Osteocyte (in vitro differentiated cells): Measurements from ENCODE around the gene GDF7. TPM values are rescaled to one million over a fixed set of nuclear protein-coding genes. Genes with fewer than 3 reads are reported as not detected.

Source experiments
- DNase-seq: peaks from one replicate; pipeline ENCODE4 v3.0.0; 2021; ENCODE audit warnings: mixed read lengths; ENCODE audit not compliant: unreplicated experiment; ENCODE audit errors: extremely low spot score
- H3K27ac Mint-ChIP-seq: one replicate; pipeline ENCODE4 v1.8.0; 2021; ENCODE audit warnings: mild to moderate bottlenecking, mixed read lengths; ENCODE audit not compliant: unreplicated experiment
- H3K27me3 Mint-ChIP-seq: one replicate; pipeline ENCODE4 v1.8.0; 2021; ENCODE audit warnings: mixed read lengths; ENCODE audit not compliant: unreplicated experiment
- H3K36me3 Mint-ChIP-seq: one replicate; pipeline ENCODE4 v1.8.0; 2021; ENCODE audit warnings: mixed read lengths; ENCODE audit not compliant: unreplicated experiment
- H3K4me1 Mint-ChIP-seq: one replicate; pipeline ENCODE4 v1.8.0; 2021; ENCODE audit warnings: mixed read lengths; ENCODE audit not compliant: unreplicated experiment
- H3K4me3 Mint-ChIP-seq: one replicate; pipeline ENCODE4 v1.8.0; 2021; ENCODE audit warnings: mild to moderate bottlenecking, moderate library complexity, mixed read lengths; ENCODE audit not compliant: unreplicated experiment
- H3K9me3 Mint-ChIP-seq: one replicate; pipeline ENCODE4 v1.8.0; 2021; ENCODE audit warnings: mixed read lengths; ENCODE audit not compliant: unreplicated experiment
- total RNA-seq: library from RNA; stranded (reverse); gene quantifications from 2 replicates; pipeline ENCODE4 v1.2.1, GENCODE V29; 2021
- TF ChIP-seq, protein P1 (sequence below): fragments of 200-600 bp; sonication (generic); IDR thresholded peaks from 2 replicates; pipeline ENCODE4 v1.5.0; 2021; ENCODE audit warnings: antibody characterized with exemption, mild to moderate bottlenecking, moderate library complexity

GDF7 gene
- total RNA-seq, 1 donor from 2014 or later = 10.1 TPM

GRCh38 chr2:20635675-20636584, 31.0 kb upstream of the GDF7 start:
- peaks cover 29% of the 10 kb centered on the region for H3K36me3 Mint-ChIP-seq
- H3K4me1 Mint-ChIP-seq = peaks cover 20% of the 10 kb centered on the region
- no peaks in the 10 kb centered on the region for H3K9me3 Mint-ChIP-seq
- H3K27me3 Mint-ChIP-seq = no peaks in the 10 kb centered on the region
- H3K4me3 Mint-ChIP-seq = no peak overlapping the region
- peak overlapping the region; percentile 16 for H3K27ac Mint-ChIP-seq
- TF ChIP-seq, protein P1, sequence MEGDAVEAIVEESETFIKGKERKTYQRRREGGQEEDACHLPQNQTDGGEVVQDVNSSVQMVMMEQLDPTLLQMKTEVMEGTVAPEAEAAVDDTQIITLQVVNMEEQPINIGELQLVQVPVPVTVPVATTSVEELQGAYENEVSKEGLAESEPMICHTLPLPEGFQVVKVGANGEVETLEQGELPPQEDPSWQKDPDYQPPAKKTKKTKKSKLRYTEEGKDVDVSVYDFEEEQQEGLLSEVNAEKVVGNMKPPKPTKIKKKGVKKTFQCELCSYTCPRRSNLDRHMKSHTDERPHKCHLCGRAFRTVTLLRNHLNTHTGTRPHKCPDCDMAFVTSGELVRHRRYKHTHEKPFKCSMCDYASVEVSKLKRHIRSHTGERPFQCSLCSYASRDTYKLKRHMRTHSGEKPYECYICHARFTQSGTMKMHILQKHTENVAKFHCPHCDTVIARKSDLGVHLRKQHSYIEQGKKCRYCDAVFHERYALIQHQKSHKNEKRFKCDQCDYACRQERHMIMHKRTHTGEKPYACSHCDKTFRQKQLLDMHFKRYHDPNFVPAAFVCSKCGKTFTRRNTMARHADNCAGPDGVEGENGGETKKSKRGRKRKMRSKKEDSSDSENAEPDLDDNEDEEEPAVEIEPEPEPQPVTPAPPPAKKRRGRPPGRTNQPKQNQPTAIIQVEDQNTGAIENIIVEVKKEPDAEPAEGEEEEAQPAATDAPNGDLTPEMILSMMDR = peak; percentile 96
- peak; percentile 95 for DNase-seq

DNA sequence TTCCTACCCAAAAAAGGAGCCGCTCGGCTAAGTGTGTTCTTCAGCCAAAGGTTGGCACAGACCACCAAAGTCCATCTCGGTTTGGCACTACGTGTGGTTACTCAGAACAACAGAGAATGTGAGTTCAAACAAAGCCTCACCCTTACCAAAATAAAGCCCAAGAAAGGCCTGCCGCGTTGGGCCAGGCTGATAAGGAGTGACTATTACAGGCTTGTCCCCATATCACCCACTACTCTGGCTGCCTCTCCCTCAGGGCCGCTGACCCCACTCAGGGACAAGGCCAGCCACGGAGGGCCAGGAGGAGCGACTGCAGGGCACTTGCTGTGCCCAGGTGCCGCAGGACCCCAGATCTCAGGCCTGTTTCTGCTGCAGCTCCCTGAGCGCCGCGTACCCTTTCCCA, 29.8 kb upstream of the GDF7 start:
- no peak for DNase-seq
- Mint-ChIP-seq H3K4me3 (no peak overlapping the region), H3K27ac (no peak overlapping the region), H3K36me3 (peaks cover 33% of the 10 kb centered on the region), H3K4me1 (peaks cover 23% of the 10 kb centered on the region), H3K27me3 (no peaks in the 10 kb centered on the region), H3K9me3 (no peaks in the 10 kb centered on the region)
- TF ChIP-seq, protein P1 = no peak

GRCh38 chr2:20638014-20638413, 28.9 kb upstream of the GDF7 start:
- H3K4me1 Mint-ChIP-seq = peaks cover 30% of the 10 kb centered on the region
- no peak for DNase-seq

GRCh38 chr2:20638646-20639430, 28.1 kb upstream of the GDF7 start:
- H3K27ac Mint-ChIP-seq = no peak overlapping the region
- no peak overlapping the region for H3K4me3 Mint-ChIP-seq
- no peaks in the 10 kb centered on the region for H3K27me3 Mint-ChIP-seq
- peaks cover 30% of the 10 kb centered on the region for H3K4me1 Mint-ChIP-seq
- DNase-seq = no peak
- TF ChIP-seq, protein P1 = no peak
- peaks cover 36% of the 10 kb centered on the region for H3K36me3 Mint-ChIP-seq
- H3K9me3 Mint-ChIP-seq = no peaks in the 10 kb centered on the region

More at GRCh38 chr2:20638014-20638413, 28.9 kb upstream of the GDF7 start:
- Mint-ChIP-seq H3K27ac (no peak overlapping the region), H3K36me3 (peaks cover 33% of the 10 kb centered on the region), H3K9me3 (no peaks in the 10 kb centered on the region), H3K27me3 (no peaks in the 10 kb centered on the region), H3K4me3 (no peak overlapping the region)
- TF ChIP-seq, protein P1 = no peak
